SH-SY5Y (cell line): Measurements from ENCODE around the gene MAP2K7.

Source experiments
- GATA2 ChIP-seq: IDR thresholded peaks from 2 replicates; pipeline ENCODE4 v1.6.1; 2011; ENCODE audit warnings: mild to moderate bottlenecking, low read depth, low read length
- GATA3 ChIP-seq: IDR thresholded peaks from 2 replicates; pipeline ENCODE4 v1.6.1; 2011; ENCODE audit warnings: low read depth, mild to moderate bottlenecking, low read length, moderate library complexity

DNA sequence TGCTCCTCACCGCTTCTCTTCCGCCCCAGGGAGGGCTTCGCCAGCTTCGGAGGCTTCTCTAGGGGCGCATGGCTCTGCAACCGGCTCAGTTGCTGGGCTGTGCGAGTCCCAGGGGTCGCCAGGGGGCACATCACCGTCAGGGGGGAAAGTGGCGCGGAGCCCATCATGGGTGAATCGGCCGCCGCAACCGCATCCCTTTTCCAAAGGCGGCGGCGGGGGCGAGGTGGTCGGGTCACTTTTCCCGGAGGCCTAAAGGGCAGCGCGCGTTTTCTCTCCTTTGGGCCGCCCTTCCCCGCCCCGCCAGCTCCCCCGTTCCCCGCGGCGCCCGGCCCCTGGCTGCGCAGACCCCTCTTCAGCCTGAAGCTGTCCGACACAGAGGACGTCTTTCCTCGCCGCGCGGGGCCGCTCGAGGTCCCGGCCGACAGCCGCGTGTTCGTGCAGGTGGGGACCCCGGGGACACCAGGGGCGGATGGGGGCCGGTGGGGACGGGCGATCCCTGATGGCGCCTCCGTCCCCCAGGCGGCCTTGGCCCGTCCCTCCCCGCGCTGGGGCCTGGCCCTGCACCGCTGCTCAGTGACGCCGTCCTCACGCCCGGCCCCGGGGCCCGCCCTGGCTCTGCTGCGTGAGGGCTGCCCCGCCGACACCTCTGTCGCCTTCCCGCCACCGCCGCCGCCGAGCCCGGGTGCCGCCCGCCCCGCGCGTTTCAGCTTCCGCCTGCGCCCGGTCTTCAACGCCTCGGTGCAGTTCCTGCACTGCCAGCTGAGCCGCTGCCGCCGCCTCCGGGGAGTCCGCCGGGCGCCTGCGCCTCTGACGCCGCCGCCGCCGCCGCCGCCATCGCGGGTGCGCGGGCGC lies 12.7 kb downstream of the MAP2K7 start:
- TF ChIP-seq GATA2 (no peak), GATA3 (no peak)
